ENCODE data around the gene FBXO17.

FBXO17 gene

DNA sequence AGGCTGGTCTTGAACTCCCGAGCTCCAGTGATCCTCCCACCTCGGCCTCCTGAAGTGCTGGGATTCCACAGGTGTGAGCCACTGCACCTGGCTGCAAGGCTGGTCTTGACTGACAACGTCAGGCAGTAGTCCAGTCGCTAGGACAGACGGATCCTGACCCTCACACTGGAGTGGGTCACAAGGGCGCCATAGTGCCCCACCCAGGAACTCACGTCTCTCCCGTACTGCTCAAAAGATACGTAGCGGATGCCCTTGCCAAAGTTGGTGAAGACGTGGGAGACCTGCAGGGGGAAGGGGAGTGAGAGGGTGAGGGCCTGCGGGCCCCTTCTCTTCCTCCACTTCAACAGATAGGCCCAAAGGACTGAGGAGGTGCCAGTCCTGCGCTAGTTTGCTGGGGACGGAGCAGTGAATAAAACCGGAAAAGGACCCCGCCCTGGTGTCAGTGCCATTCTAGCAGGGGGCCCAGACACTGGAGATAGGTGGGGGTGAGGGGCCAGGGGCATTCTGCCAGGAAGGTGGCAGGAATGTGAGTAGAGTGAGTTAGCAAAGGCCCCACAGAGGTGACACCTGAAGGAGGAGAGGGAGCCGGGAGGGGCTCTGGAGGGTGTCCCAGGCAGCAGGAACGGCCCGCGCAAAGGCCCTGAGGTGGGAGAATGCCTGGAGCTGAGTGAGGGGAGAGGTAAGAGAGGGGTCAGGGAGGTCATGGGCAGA, 32.9 kb downstream of the FBXO17 start:
- TF ChIP-seq, protein P1, sequence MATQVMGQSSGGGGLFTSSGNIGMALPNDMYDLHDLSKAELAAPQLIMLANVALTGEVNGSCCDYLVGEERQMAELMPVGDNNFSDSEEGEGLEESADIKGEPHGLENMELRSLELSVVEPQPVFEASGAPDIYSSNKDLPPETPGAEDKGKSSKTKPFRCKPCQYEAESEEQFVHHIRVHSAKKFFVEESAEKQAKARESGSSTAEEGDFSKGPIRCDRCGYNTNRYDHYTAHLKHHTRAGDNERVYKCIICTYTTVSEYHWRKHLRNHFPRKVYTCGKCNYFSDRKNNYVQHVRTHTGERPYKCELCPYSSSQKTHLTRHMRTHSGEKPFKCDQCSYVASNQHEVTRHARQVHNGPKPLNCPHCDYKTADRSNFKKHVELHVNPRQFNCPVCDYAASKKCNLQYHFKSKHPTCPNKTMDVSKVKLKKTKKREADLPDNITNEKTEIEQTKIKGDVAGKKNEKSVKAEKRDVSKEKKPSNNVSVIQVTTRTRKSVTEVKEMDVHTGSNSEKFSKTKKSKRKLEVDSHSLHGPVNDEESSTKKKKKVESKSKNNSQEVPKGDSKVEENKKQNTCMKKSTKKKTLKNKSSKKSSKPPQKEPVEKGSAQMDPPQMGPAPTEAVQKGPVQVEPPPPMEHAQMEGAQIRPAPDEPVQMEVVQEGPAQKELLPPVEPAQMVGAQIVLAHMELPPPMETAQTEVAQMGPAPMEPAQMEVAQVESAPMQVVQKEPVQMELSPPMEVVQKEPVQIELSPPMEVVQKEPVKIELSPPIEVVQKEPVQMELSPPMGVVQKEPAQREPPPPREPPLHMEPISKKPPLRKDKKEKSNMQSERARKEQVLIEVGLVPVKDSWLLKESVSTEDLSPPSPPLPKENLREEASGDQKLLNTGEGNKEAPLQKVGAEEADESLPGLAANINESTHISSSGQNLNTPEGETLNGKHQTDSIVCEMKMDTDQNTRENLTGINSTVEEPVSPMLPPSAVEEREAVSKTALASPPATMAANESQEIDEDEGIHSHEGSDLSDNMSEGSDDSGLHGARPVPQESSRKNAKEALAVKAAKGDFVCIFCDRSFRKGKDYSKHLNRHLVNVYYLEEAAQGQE (IDR thresholded peaks at IDR 0.05; ENCODE audit: insufficient read depth in 1 of 2, low read depth in 2 of 2, low read length in 2 of 2): no peak
- TF ChIP-seq SIN3A (IDR thresholded peaks at IDR 0.05; ENCODE audit: borderline replicate concordance, insufficient read depth, low read length): no peak
- TF ChIP-seq POLR2AphosphoS5 (IDR thresholded peaks at IDR 0.05; ENCODE audit: low read depth, low read length): no peak
- TF ChIP-seq FOXP2 (optimal IDR thresholded peaks at IDR 0.05; ENCODE audit: borderline replicate concordance, extremely low read depth, extremely low read length, insufficient read depth): no peak
- TF ChIP-seq TAF1 (IDR thresholded peaks at IDR 0.05; ENCODE audit: borderline replicate concordance, insufficient read depth, low read length): no peak

DNA sequence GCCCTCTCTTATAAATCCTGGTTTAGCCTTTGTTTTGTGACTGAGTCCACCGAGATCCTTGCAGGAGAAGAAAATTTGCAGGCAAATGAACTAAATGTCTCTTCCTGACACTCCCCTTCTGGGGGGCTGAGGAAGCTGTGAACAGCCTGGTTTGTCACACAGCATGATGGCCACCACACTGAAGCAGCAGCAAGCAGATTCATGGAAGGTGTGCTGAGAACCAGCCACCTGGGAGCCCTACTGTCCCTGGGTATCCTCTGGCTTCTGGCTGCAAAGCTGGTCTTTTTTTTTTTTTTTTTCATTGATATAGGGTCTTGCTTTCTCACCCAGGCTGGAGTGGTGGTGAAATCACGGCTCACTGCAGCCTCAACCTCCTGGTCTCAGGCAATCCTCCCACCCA, 33.6 kb downstream of the FBXO17 start:
- TF ChIP-seq, protein P1 (IDR thresholded peaks at IDR 0.05; ENCODE audit: insufficient read depth in 1 of 2, low read depth in 2 of 2, low read length in 2 of 2): no peak
- no peak for TF ChIP-seq FOXP2 (optimal IDR thresholded peaks at IDR 0.05; ENCODE audit: borderline replicate concordance, extremely low read depth, extremely low read length, insufficient read depth)
- no peak for TF ChIP-seq SIN3A (IDR thresholded peaks at IDR 0.05; ENCODE audit: borderline replicate concordance, insufficient read depth, low read length)
- no peak for TF ChIP-seq POLR2AphosphoS5 (IDR thresholded peaks at IDR 0.05; ENCODE audit: low read depth, low read length)
- TF ChIP-seq TAF1 (IDR thresholded peaks at IDR 0.05; ENCODE audit: borderline replicate concordance, insufficient read depth, low read length): no peak

DNA sequence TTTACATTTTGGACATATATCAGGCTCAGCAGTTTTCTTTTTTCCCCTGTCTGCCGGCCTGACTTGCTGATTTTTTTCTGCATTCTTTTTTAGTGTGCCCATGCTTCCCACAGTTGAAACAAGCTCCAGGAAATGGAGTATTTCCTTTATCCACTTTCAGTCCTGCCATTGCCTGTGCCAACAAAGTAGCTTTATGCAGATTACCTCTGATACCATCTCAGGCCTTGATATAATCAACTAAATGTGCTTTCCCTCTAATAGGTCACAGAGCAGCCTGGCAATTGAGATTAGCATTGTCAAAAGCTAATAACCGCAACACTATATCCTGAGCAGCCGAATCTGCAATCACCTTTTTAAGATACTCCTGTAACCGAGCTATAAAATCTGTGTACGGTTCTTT, 35.6 kb downstream of the FBXO17 start:
- TF ChIP-seq, protein P1 (IDR thresholded peaks at IDR 0.05; ENCODE audit: insufficient read depth in 1 of 2, low read depth in 2 of 2, low read length in 2 of 2): no peak
- TF ChIP-seq SIN3A (IDR thresholded peaks at IDR 0.05; ENCODE audit: borderline replicate concordance, insufficient read depth, low read length): no peak
- no peak for TF ChIP-seq FOXP2 (optimal IDR thresholded peaks at IDR 0.05; ENCODE audit: borderline replicate concordance, extremely low read depth, extremely low read length, insufficient read depth)
- no peak for TF ChIP-seq POLR2AphosphoS5 (IDR thresholded peaks at IDR 0.05; ENCODE audit: low read depth, low read length)
- TF ChIP-seq TAF1 (IDR thresholded peaks at IDR 0.05; ENCODE audit: borderline replicate concordance, insufficient read depth, low read length): no peak

DNA sequence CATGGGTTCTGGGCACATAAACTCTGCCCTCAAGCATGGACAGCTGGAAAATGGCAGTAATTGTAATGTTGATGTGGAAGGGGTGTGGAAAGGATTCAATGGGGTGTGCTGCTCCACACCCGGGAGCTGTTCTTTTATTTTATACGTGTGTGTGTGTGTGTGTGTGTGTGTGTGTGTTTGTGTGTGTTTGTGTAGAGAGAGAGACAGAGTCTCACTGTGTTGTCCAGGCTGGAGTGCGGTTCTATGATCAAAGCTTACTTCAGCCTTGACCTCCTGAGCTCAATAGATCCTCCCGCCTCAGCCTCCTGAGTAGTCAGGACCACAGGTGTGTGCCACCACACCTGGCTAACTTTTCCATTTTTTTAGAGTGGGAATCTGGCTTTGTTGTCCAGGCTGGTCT, 42.0 kb downstream of the FBXO17 start:
- TF ChIP-seq POLR2AphosphoS5 (IDR thresholded peaks at IDR 0.05; ENCODE audit: low read depth, low read length): no peak
- no peak for TF ChIP-seq FOXP2 (optimal IDR thresholded peaks at IDR 0.05; ENCODE audit: borderline replicate concordance, extremely low read depth, extremely low read length, insufficient read depth)
- TF ChIP-seq, protein P1 (IDR thresholded peaks at IDR 0.05; ENCODE audit: insufficient read depth in 1 of 2, low read depth in 2 of 2, low read length in 2 of 2): no peak
- no peak for TF ChIP-seq SIN3A (IDR thresholded peaks at IDR 0.05; ENCODE audit: borderline replicate concordance, insufficient read depth, low read length)
- no peak for TF ChIP-seq TAF1 (IDR thresholded peaks at IDR 0.05; ENCODE audit: borderline replicate concordance, insufficient read depth, low read length)

Data from PFSK-1 (cell line).